Activated effector memory CD4-positive, alpha-beta T cell treated with anti-CD3 and anti-CD28 coated beads, Interleukin-2, amount 50 U/mL, for 16 hours (primary cell): ENCODE data around the gene C10orf62.
A peak's percentile ranks its signal among the peaks of the same experiment; 100 is the strongest.
"Not testable (repeated sequence)": the region's sequence is repeated elsewhere in the genome, so short reads cannot be mapped to it uniquely, and the experiment has no call there.

Experiments used
- DNase-seq: peaks from one replicate; pipeline ENCODE4 v3.0.0-alpha.2; 2020

C10orf62 gene

GRCh38 chr10:97566336-97566996, 23.1 kb upstream of the C10orf62 start:
- no peak for DNase-seq

GRCh38 chr10:97567891-97568290, 21.6 kb upstream of the C10orf62 start:
- DNase-seq: no peak

- DNase-seq: no peak
Observed at GRCh38 chr10:97570146-97570788, 19.3 kb upstream of the C10orf62 start.

GRCh38 chr10:97570789-97571471, 18.6 kb upstream of the C10orf62 start:
- DNase-seq: no peak

- DNase-seq: no peak
Observed at GRCh38 chr10:97571622-97572021, 17.9 kb upstream of the C10orf62 start.

- peak; percentile 78 for DNase-seq
Observed at GRCh38 chr10:97572214-97572989, 17.1 kb upstream of the C10orf62 start, which contains the start of gene ANKRD2. Gene ANKRD2 (plus strand): TSS chr10:97572779. CDS start chr10:97572789, 10 bp downstream.

GRCh38 chr10:97573021-97573420, 16.5 kb upstream of the C10orf62 start:
- no peak for DNase-seq

GRCh38 chr10:97573672-97574071, 15.8 kb upstream of the C10orf62 start:
- no peak for DNase-seq

GRCh38 chr10:97574374-97575126, 15.0 kb upstream of the C10orf62 start:
- DNase-seq: no peak

GRCh38 chr10:97575127-97575668, 14.3 kb upstream of the C10orf62 start:
- DNase-seq: no peak

- DNase-seq: not testable (repeated sequence)
Observed at GRCh38 chr10:97576487-97576886, 13.0 kb upstream of the C10orf62 start.

GRCh38 chr10:97577701-97578100, 11.8 kb upstream of the C10orf62 start:
- no peak for DNase-seq

- no peak for DNase-seq
Observed at GRCh38 chr10:97578171-97578844, 11.2 kb upstream of the C10orf62 start.

GRCh38 chr10:97580421-97581367, 8.8 kb upstream of the C10orf62 start:
- no peak for DNase-seq

GRCh38 chr10:97582169-97582568, 7.4 kb upstream of the C10orf62 start:
- DNase-seq: no peak

- no peak for DNase-seq
Observed at GRCh38 chr10:97583476-97583875, 6.0 kb upstream of the C10orf62 start.

- DNase-seq: no peak
Observed at GRCh38 chr10:97584060-97584797, 5.3 kb upstream of the C10orf62 start, which contains the start of gene HOGA1. Gene HOGA1 (plus strand): TSS chr10:97584389. CDS start chr10:97584704, 315 bp downstream.

GRCh38 chr10:97584798-97585438, 4.6 kb upstream of the C10orf62 start:
- no peak for DNase-seq

GRCh38 chr10:97585439-97585811, 4.1 kb upstream of the C10orf62 start:
- DNase-seq: no peak
